GM15510 (cell line): Measurements from ENCODE around the gene GRID2.

Experiments
- POLR2A ChIP-seq: IDR thresholded peaks from 3 replicates; pipeline ENCODE4 v1.6.1; 2011; ENCODE audit warnings: borderline replicate concordance; ENCODE audit not compliant: insufficient read length; ENCODE audit errors: extremely low read depth

The GRID2 gene

DNA sequence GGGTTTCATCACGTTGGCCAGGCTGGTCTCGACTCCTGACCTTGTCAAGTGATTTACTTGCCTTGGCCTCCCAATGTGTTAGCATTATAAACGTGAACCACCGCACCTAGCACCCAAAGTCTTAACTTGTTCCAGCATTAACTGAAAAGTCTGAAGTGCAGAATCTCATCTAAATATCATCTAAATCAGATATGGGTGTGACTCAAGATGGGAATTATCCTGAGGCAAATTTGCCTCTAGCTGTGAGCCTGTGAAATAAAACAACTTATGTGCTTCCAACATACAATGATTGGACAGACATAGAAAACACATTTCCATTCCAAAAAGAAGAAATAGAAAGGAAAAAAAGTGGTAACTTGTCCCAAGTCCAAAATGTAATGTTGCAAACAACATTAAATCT is 883.7 kb downstream of the GRID2 start:
- no peak for TF ChIP-seq POLR2A

GRCh38 chr4:93187892-93188291 is 884.1 kb downstream of the GRID2 start:
- TF ChIP-seq POLR2A = no peak

GRCh38 chr4:93199492-93199891 is 895.7 kb downstream of the GRID2 start:
- no peak for TF ChIP-seq POLR2A

- TF ChIP-seq POLR2A = no peak
Measured at GRCh38 chr4:93201471-93202096, 897.8 kb downstream of the GRID2 start.

DNA sequence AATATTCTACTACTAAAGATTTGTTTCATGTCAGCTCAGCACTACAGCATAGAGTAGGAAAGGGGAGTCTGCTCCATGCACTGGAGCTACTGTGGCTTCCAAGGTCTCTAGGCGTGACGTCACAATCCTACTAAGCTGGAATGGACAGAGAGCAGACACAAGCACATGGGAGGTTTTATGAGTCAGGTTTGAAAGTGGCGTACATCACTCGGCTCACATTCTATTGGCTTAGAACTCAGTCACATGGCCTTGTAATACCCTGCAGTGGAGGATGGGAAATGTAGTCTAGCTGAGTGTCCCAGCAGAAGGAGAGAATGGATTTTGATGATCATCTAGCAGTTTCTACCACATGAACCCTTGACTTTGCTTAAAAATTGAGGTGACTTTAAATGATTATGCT is 899.9 kb downstream of the GRID2 start:
- no peak for TF ChIP-seq POLR2A

DNA sequence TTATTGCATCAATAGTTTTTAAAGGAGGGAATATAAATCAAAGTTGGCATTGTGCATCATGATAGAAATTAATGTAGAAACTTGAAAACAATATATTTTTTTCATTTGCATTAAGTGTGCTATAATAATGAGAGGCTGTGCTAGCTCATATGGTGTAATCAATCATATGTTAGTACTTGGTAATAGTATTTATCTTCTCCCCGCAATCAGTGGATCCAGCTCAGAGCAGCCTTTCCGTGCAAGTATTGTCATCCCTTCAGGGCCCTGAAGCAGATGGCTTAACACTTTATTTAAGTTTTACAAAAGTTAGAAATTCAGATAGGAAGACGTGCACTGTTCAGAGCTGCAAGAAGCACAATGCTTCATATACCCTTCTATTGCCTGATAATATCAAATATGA is 908.5 kb downstream of the GRID2 start:
- no peak for TF ChIP-seq POLR2A

- TF ChIP-seq POLR2A = no peak
Measured at GRCh38 chr4:93216646-93217045, 912.9 kb downstream of the GRID2 start.

GRCh38 chr4:93217431-93217830 is 913.7 kb downstream of the GRID2 start:
- TF ChIP-seq POLR2A = no peak

GRCh38 chr4:93221771-93222170 is 918.0 kb downstream of the GRID2 start:
- TF ChIP-seq POLR2A = no peak

DNA sequence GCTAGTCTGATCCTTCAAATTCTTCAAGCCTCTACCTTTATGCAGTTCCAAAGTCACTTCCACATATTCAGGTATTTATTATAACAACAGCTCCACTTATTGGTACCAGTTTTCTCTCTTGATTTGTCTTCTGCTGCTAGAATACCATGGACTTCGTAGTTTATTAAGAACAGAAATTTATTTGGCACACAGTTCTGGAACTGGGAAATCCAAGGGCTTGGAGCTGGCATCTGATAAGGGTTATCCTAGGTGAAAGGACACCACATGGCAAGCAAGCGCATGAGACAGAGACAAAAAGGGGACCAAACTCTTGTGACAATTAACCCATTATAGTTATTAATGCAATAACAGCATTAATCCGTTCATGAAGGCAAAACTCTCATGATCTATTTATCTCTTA is 924.3 kb downstream of the GRID2 start:
- no peak for TF ChIP-seq POLR2A

- no peak for TF ChIP-seq POLR2A
Measured at GRCh38 chr4:93232883-93233282, 929.1 kb downstream of the GRID2 start.

DNA sequence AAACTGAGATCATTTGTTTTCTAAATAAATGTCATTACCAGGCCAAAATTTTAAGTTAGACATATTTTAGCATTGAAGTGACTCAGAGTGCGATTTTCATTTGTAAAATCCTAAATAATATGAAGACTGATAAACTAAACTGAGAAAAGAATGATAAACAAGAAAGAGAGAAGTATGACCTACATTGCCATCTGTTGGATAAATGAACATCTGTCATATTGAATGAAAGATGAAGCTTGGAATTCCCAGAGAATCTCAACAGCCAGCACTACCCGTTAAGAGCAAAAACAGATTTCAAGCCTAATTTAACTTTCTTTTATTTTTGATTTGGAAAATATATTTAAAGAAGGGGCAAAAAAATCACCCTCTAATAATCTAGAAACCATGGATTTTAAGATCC is 933.8 kb downstream of the GRID2 start:
- TF ChIP-seq POLR2A = no peak

- no peak for TF ChIP-seq POLR2A
Measured at GRCh38 chr4:93243262-93243661, 939.5 kb downstream of the GRID2 start.

- TF ChIP-seq POLR2A = no peak
Measured at GRCh38 chr4:93261207-93261606, 957.4 kb downstream of the GRID2 start.

GRCh38 chr4:93263166-93263565 is 959.4 kb downstream of the GRID2 start:
- no peak for TF ChIP-seq POLR2A

- no peak for TF ChIP-seq POLR2A
Measured at GRCh38 chr4:93267747-93268146, 964.0 kb downstream of the GRID2 start.

- no peak for TF ChIP-seq POLR2A
Measured at GRCh38 chr4:93285346-93285745, 981.6 kb downstream of the GRID2 start.
